Large intestine (tissue), 3 donors: ENCODE results near the gene RHOF. TPM values are rescaled to one million over a fixed set of nuclear protein-coding genes. Genes with fewer than 3 reads are reported as not detected.
A peak's percentile ranks its signal among the peaks of the same experiment; 100 is the strongest.

ENCODE experiments used
- DNase-seq, 2 donors: peaks; one replicate each; pipeline versions ENCODE4 v3.0.0 to v3.0.0-alpha.2; 2013
- H3K27ac ChIP-seq: one replicate; pipeline ENCODE4 v1.5.1; 2013; ENCODE audit warnings: low read length
- H3K27me3 ChIP-seq: 2 replicates; pipeline ENCODE4 v1.6.1; 2013; ENCODE audit warnings: low read length; ENCODE audit not compliant: control insufficient read depth, insufficient read depth
- H3K36me3 ChIP-seq: 2 replicates; pipeline ENCODE4 v1.6.1; 2013; ENCODE audit warnings: low read length; ENCODE audit not compliant: control insufficient read depth, insufficient read depth
- H3K4me1 ChIP-seq: one replicate; pipeline ENCODE4 v1.6.1; 2013; ENCODE audit warnings: low read length; ENCODE audit not compliant: control insufficient read depth, insufficient read depth
- H3K4me3 ChIP-seq: one replicate; pipeline ENCODE4 v1.5.1; 2013; ENCODE audit warnings: low read length
- H3K9me3 ChIP-seq: one replicate; pipeline ENCODE4 v1.6.1; 2013; ENCODE audit warnings: mild to moderate bottlenecking, low read depth, low read length, moderate library complexity; ENCODE audit not compliant: control insufficient read depth
- WGBS: methylation state at CpG from one replicate; pipeline ENCODE4 v1.1.5; 2013; ENCODE audit warnings: low lambda C conversion rate; ENCODE audit not compliant: insufficient coverage; 5-methylcytosine and 5-hydroxymethylcytosine counted together
- polyA plus RNA-seq: library from polyadenylated mRNA; unstranded; fragments of 120-200 nt; gene quantifications from one replicate; pipeline ENCODE4 v1.2.1, GENCODE V29; 2013

The RHOF gene
- polyA plus RNA-seq, 1 donor = 53.6 TPM

GRCh38 chr12:121811434-121812319, 18.2 kb upstream of the RHOF start:
- Histone ChIP-seq H3K9me3 (no peaks in the 10 kb centered on the region), H3K4me1 (peaks cover 29% of the 10 kb centered on the region), H3K36me3 (peaks cover 66% of the 10 kb centered on the region), H3K27me3 (no peaks in the 10 kb centered on the region), H3K4me3 (peak overlapping the region; percentile 58), H3K27ac (peak overlapping the region; percentile 54)
- no CpG with 5 or more reads among the region's 46 CpGs for WGBS
- DNase-seq = peak in 1 of 2 donors; percentile 62

GRCh38 chr12:121810833-121811433, 17.4 kb upstream of the RHOF start:
- DNase-seq = no peak
- H3K4me1 ChIP-seq = peaks cover 34% of the 10 kb centered on the region
- no CpG with 5 or more reads among the region's 6 CpGs for WGBS
- no peaks in the 10 kb centered on the region for H3K9me3 ChIP-seq
- H3K27ac ChIP-seq = no peak overlapping the region
- H3K27me3 ChIP-seq = no peaks in the 10 kb centered on the region
- peaks cover 60% of the 10 kb centered on the region for H3K36me3 ChIP-seq
- H3K4me3 ChIP-seq = peak overlapping the region; percentile 46

- Histone ChIP-seq H3K4me3 (no peak overlapping the region), H3K36me3 (peaks cover 57% of the 10 kb centered on the region), H3K9me3 (no peaks in the 10 kb centered on the region), H3K27ac (no peak overlapping the region), H3K27me3 (no peaks in the 10 kb centered on the region), H3K4me1 (peaks cover 37% of the 10 kb centered on the region)
- no CpG with 5 or more reads among the region's 33 CpGs for WGBS
- no peak for DNase-seq
These were observed 16.8 kb upstream of the RHOF start for GRCh38 chr12:121810234-121810817.

DNA sequence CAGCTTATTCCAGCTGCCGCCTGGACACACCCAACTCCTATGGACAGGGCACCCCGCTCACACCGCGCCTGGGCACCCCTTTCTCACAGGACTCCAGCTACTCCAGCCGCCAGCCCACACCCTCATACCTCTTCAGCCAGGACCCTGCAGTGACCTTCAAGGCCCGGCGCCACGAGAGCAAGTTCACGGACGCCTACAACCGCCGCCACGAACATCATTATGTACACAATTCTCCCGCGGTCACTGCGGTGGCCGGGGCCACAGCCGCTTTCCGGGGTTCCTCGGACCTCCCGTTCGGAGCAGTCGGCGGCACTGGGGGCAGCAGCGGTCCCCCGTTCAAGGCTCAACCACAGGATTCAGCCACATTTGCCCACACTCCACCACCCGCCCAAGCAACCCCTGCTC, 16.2 kb upstream of the RHOF start:
- no peaks in the 10 kb centered on the region for H3K27me3 ChIP-seq
- H3K27ac ChIP-seq = no peak overlapping the region
- DNase-seq = no peak
- WGBS = no CpG with 5 or more reads among the region's 27 CpGs
- no peaks in the 10 kb centered on the region for H3K9me3 ChIP-seq
- peaks cover 51% of the 10 kb centered on the region for H3K36me3 ChIP-seq
- no peak overlapping the region for H3K4me3 ChIP-seq
- H3K4me1 ChIP-seq = peaks cover 37% of the 10 kb centered on the region

GRCh38 chr12:121808623-121809022, 15.1 kb upstream of the RHOF start:
- DNase-seq = no peak
- Histone ChIP-seq H3K27ac (no peak overlapping the region), H3K4me1 (peaks cover 37% of the 10 kb centered on the region), H3K9me3 (no peaks in the 10 kb centered on the region), H3K27me3 (no peaks in the 10 kb centered on the region), H3K36me3 (peaks cover 43% of the 10 kb centered on the region), H3K4me3 (no peak overlapping the region)
- 100% methylated on average over 2 of the region's 8 CpGs for WGBS

GRCh38 chr12:121807642-121808347, 14.3 kb upstream of the RHOF start:
- H3K27ac ChIP-seq = no peak overlapping the region
- H3K9me3 ChIP-seq = no peaks in the 10 kb centered on the region
- H3K4me3 ChIP-seq = no peak overlapping the region
- H3K36me3 ChIP-seq = peaks cover 42% of the 10 kb centered on the region
- no peak for DNase-seq
- H3K4me1 ChIP-seq = peaks cover 35% of the 10 kb centered on the region
- WGBS = no CpG with 5 or more reads among the region's 14 CpGs
- no peaks in the 10 kb centered on the region for H3K27me3 ChIP-seq

- peak overlapping the region; percentile 64 for H3K4me3 ChIP-seq
- peaks cover 42% of the 10 kb centered on the region for H3K36me3 ChIP-seq
- DNase-seq = peak in 1 of 2 donors; percentile 57
- 28% methylated on average over 2 of the region's 21 CpGs for WGBS
- peaks cover 31% of the 10 kb centered on the region for H3K4me1 ChIP-seq
- H3K27me3 ChIP-seq = no peaks in the 10 kb centered on the region
- peak overlapping the region; percentile 34 for H3K27ac ChIP-seq
- no peaks in the 10 kb centered on the region for H3K9me3 ChIP-seq
These were observed 13.3 kb upstream of the RHOF start for GRCh38 chr12:121806546-121807423.

GRCh38 chr12:121806009-121806545, 12.6 kb upstream of the RHOF start:
- no CpG with 5 or more reads among the region's 16 CpGs for WGBS
- Histone ChIP-seq H3K27ac (peak overlapping the region; percentile 34), H3K36me3 (peaks cover 35% of the 10 kb centered on the region), H3K27me3 (no peaks in the 10 kb centered on the region), H3K9me3 (no peaks in the 10 kb centered on the region), H3K4me3 (peak overlapping the region; percentile 64), H3K4me1 (peaks cover 24% of the 10 kb centered on the region)
- DNase-seq = peak in 1 of 2 donors; percentile 44

- Histone ChIP-seq H3K36me3 (peaks cover 28% of the 10 kb centered on the region), H3K9me3 (peaks cover 3% of the 10 kb centered on the region), H3K4me1 (peaks cover 18% of the 10 kb centered on the region), H3K27me3 (no peaks in the 10 kb centered on the region), H3K27ac (peak overlapping the region; percentile 41), H3K4me3 (peak overlapping the region; percentile 64)
- peak in 1 of 2 donors; percentile 63 for DNase-seq
- WGBS = 0% methylated on average over 3 of the region's 45 CpGs
These were observed 11.9 kb upstream of the RHOF start for GRCh38 chr12:121805171-121806008.
